Left lung (tissue), 10 donors: ENCODE measurements around the gene SPSB4. TPM values are rescaled to one million over a fixed set of nuclear protein-coding genes. Genes with fewer than 3 reads are reported as not detected.
"Not testable (repeated sequence)": the region's sequence is repeated elsewhere in the genome, so short reads cannot be mapped to it uniquely, and the experiment has no call there.

Experiments used
- ATAC-seq: fragments of 200-7000 bp; cut with Tn5 transposase; one replicate; pipeline ENCODE4 v1.9.1; 2020; ENCODE audit warnings: moderate library complexity
- DNase-seq, 4 donors: peaks; one replicate each; pipeline ENCODE4 v3.0.0-alpha.2; 2013 to 2020
- H3K27ac ChIP-seq, 2 donors: fragments of 200-600 bp; sonication (generic) in 1 of 2; one replicate each; pipeline versions ENCODE4 v1.5.0 to v1.8.0; 2020 to 2021
- H3K27me3 ChIP-seq, 2 donors: fragments of 200-600 bp; sonication (generic) in 1 of 2; one replicate each; pipeline versions ENCODE4 v1.5.0 to v1.8.0; 2020 to 2021
- H3K36me3 ChIP-seq, 2 donors: fragments of 200-600 bp; sonication (generic) in 1 of 2; one replicate each; pipeline versions ENCODE4 v1.5.0 to v1.8.0; 2020 to 2021
- H3K4me1 ChIP-seq, 2 donors: fragments of 200-600 bp; one replicate each; pipeline ENCODE4 v1.8.0; 2021
- H3K4me3 ChIP-seq, 2 donors: fragments of 200-600 bp; sonication (generic) in 1 of 2; one replicate each; pipeline versions ENCODE4 v1.5.0 to v1.8.0; 2020 to 2021; ENCODE audit warnings: mild to moderate bottlenecking in 1 of 2
- H3K9me3 ChIP-seq, 2 donors: fragments of 200-600 bp; sonication (generic) in 1 of 2; one replicate each; pipeline versions ENCODE4 v1.5.0 to v1.8.0; 2020 to 2021
- CTCF ChIP-seq, 2 donors: fragments of 200-600 bp; sonication (generic) in 1 of 2; IDR thresholded peaks; one replicate each; pipeline versions ENCODE4 v1.5.0 to v1.8.0; 2021; ENCODE audit warnings: antibody characterized with exemption in 2 of 2
- intact Hi-C, 2 donors: fragments of 100-400 bp; cut with DNase I; formaldehyde crosslinking; loops; one replicate each; pipeline versions ENCODE4 v1.11.2 to v1.14.2; 2022
- polyA plus RNA-seq, 6 donors: library from polyadenylated mRNA; unstranded; fragments of 120-200 nt; gene quantifications; one replicate each; pipeline ENCODE4 v1.2.1, GENCODE V29; 2013; ENCODE audit not compliant: insufficient read length in 6 of 6
- total RNA-seq, 2 donors: library from RNA; stranded (reverse); fragmentation: NEBNext Ultra II Directional; extraction: Animal tissue kit (Norgen Biotek cat#: 25700); gene quantifications; one replicate each; pipeline ENCODE4 v1.2.1, GENCODE V29; 2021
- donor health status: DM: no; HTN: yes; CAD: no.
- donor health status: DM: no; HTN: no; CAD: no.

The SPSB4 gene
- total and polyA plus RNA-seq, 8 donors = 1.3 to 9.9 (median 6.2) TPM

- Histone ChIP-seq H3K9me3 (no peaks in the 10 kb centered on the region), H3K4me1 (no peaks in the 10 kb centered on the region), H3K4me3 (no peak overlapping the region), H3K36me3 (no peaks in the 10 kb centered on the region), H3K27ac (no peak overlapping the region), H3K27me3 (no peaks in the 10 kb centered on the region)
- DNase-seq = no peak
- TF ChIP-seq CTCF (IDR thresholded peaks at IDR 0.05) = no peak
- no peak for ATAC-seq
- intact Hi-C loops = loop anchor here in 1 of 2 donors (10.0 kb wide), 1 partner anchor 93 kb away; no protein-coding TSS in a partner anchor
Observed at GRCh38 chr3:141108039-141108438, 56.9 kb downstream of the SPSB4 start.

- Histone ChIP-seq H3K9me3 (no peaks in the 10 kb centered on the region), H3K4me3 (no peak overlapping the region), H3K4me1 (no peaks in the 10 kb centered on the region), H3K27me3 (no peaks in the 10 kb centered on the region), H3K27ac (no peak overlapping the region), H3K36me3 (no peaks in the 10 kb centered on the region)
- no peak for TF ChIP-seq CTCF (IDR thresholded peaks at IDR 0.05)
- DNase-seq (no peak), ATAC-seq (no peak)
- intact Hi-C loops = loop anchor here in 1 of 2 donors (10.0 kb wide), 1 partner anchor 95 kb away; no protein-coding TSS in a partner anchor
Observed at GRCh38 chr3:141109751-141110150, 58.6 kb downstream of the SPSB4 start.

- no peak for DNase-seq
- no peak for TF ChIP-seq CTCF (IDR thresholded peaks at IDR 0.05)
- Histone ChIP-seq H3K27ac (no peak overlapping the region), H3K27me3 (no peaks in the 10 kb centered on the region), H3K36me3 (no peaks in the 10 kb centered on the region), H3K4me1 (no peaks in the 10 kb centered on the region), H3K9me3 (no peaks in the 10 kb centered on the region), H3K4me3 (no peak overlapping the region)
- intact Hi-C loops = no loop called here
- ATAC-seq = no peak
Observed at GRCh38 chr3:141110322-141110721, 59.2 kb downstream of the SPSB4 start.

GRCh38 chr3:141111364-141112155 lies 60.4 kb downstream of the SPSB4 start:
- no peak overlapping the region for H3K4me3 ChIP-seq
- no peak for DNase-seq
- H3K9me3 ChIP-seq = no peaks in the 10 kb centered on the region
- no peaks in the 10 kb centered on the region for H3K4me1 ChIP-seq
- intact Hi-C loops = no loop called here
- no peak for ATAC-seq
- TF ChIP-seq CTCF (IDR thresholded peaks at IDR 0.05) = no peak
- no peak overlapping the region for H3K27ac ChIP-seq
- H3K36me3 ChIP-seq = no peaks in the 10 kb centered on the region
- no peaks in the 10 kb centered on the region for H3K27me3 ChIP-seq

- H3K4me1 ChIP-seq = no peaks in the 10 kb centered on the region
Observed at GRCh38 chr3:141112686-141113297, 61.6 kb downstream of the SPSB4 start.

GRCh38 chr3:141113680-141114079 lies 62.5 kb downstream of the SPSB4 start:
- ATAC-seq, H3K4me3 ChIP-seq, intact Hi-C loops: not testable (repeated sequence)

More at GRCh38 chr3:141112686-141113297, 61.6 kb downstream of the SPSB4 start:
- Histone ChIP-seq H3K9me3 (no peaks in the 10 kb centered on the region), H3K4me3 (no peak overlapping the region), H3K36me3 (no peaks in the 10 kb centered on the region), H3K27ac (no peak overlapping the region), H3K27me3 (no peaks in the 10 kb centered on the region)
- ATAC-seq (no peak), DNase-seq (no peak)
- no peak for TF ChIP-seq CTCF (IDR thresholded peaks at IDR 0.05)
- intact Hi-C loops = no loop called here

More at GRCh38 chr3:141113680-141114079, 62.5 kb downstream of the SPSB4 start:
- not testable (repeated sequence) for H3K36me3 ChIP-seq, H3K27ac ChIP-seq, H3K27me3 ChIP-seq, H3K9me3 ChIP-seq, H3K4me1 ChIP-seq, DNase-seq
